Stimulated activated CD4-positive, alpha-beta T cell treated with anti-CD3 and anti-CD28 coated beads, Interleukin-1b, Interleukin-23, amount 100 ng/mL, for 24 hours (primary cell): ENCODE measurements around the gene PELI2.

ENCODE experiments used
- DNase-seq, 4 experiments: peaks; one replicate each; pipeline ENCODE4 v3.0.0-alpha.2; 2020; ENCODE audit warnings: low read depth in 4 of 4, low spot score in 1 of 4

The PELI2 gene

GRCh38 chr14:56199982-56200577 lies 81.9 kb downstream of the PELI2 start:
- no peak for DNase-seq

GRCh38 chr14:56202256-56202655 lies 84.0 kb downstream of the PELI2 start:
- no peak for DNase-seq

- no peak for DNase-seq
Observed at GRCh38 chr14:56205881-56206280, 87.7 kb downstream of the PELI2 start.

GRCh38 chr14:56206596-56206995 lies 88.4 kb downstream of the PELI2 start:
- no peak for DNase-seq

- no peak for DNase-seq
Observed at GRCh38 chr14:56207626-56208292, 89.5 kb downstream of the PELI2 start.

GRCh38 chr14:56208520-56208919 lies 90.3 kb downstream of the PELI2 start:
- DNase-seq: no peak

GRCh38 chr14:56210571-56210970 lies 92.4 kb downstream of the PELI2 start:
- DNase-seq: no peak

GRCh38 chr14:56211084-56211483 lies 92.9 kb downstream of the PELI2 start:
- no peak for DNase-seq

- DNase-seq: no peak
Observed at GRCh38 chr14:56211844-56212243, 93.6 kb downstream of the PELI2 start.

GRCh38 chr14:56212521-56212920 lies 94.3 kb downstream of the PELI2 start:
- DNase-seq: no peak

- no peak for DNase-seq
Observed at GRCh38 chr14:56213306-56213705, 95.1 kb downstream of the PELI2 start.

GRCh38 chr14:56215180-56215579 lies 97.0 kb downstream of the PELI2 start:
- DNase-seq: no peak

GRCh38 chr14:56216626-56217379 lies 98.6 kb downstream of the PELI2 start:
- no peak for DNase-seq

GRCh38 chr14:56217380-56218045 lies 99.3 kb downstream of the PELI2 start:
- no peak for DNase-seq

GRCh38 chr14:56219666-56220413 lies 101.6 kb downstream of the PELI2 start:
- DNase-seq: no peak

- no peak for DNase-seq
Observed at GRCh38 chr14:56221382-56222128, 103.3 kb downstream of the PELI2 start.

GRCh38 chr14:56224229-56224628 lies 106.0 kb downstream of the PELI2 start:
- DNase-seq: no peak

GRCh38 chr14:56224691-56225681 lies 106.8 kb downstream of the PELI2 start:
- no peak for DNase-seq

GRCh38 chr14:56235388-56235787 lies 117.2 kb downstream of the PELI2 start:
- DNase-seq: no peak
